IMR-90 (cell line): ENCODE measurements around the gene KLHL30. TPM values are rescaled to one million over a fixed set of nuclear protein-coding genes. Genes with fewer than 3 reads are reported as not detected.

Experiments
- ATAC-seq: fragments of 200-7000 bp; cut with Tn5 transposase; 2 replicates; pipeline ENCODE4 v1.9.1; 2020; ENCODE audit warnings: low read depth, mild to moderate bottlenecking, moderate library complexity
- BruUV-seq: library from RNA; stranded (reverse); fragments of 400-500 nt; replicated peaks from 2 replicates; lab custom pipeline; 2021; lab: Mats Ljungman, UMichigan
- CTCF ChIA-PET: fragments of 300-600 bp; formaldehyde crosslinking; extraction: SDS; loops from one replicate; lab custom pipeline; 2021; ENCODE audit warnings: antibody characterized with exemption; lab: Yijun Ruan, JAX
- POLR2A ChIA-PET: fragments of 300-600 bp; sonication (Branson Sonifier 250); formaldehyde crosslinking; loops from one replicate; lab custom pipeline; 2022; ENCODE audit warnings: antibody characterized with exemption; ENCODE audit not compliant: unreplicated experiment; lab: Charles Lee
- DNase-seq: peaks from one replicate; pipeline ENCODE4 v3.0.0; 2013
- H2AFZ ChIP-seq: replicated peaks from 2 replicates; pipeline ENCODE3; 2013; ENCODE audit warnings: low read length, mild to moderate bottlenecking; ENCODE audit not compliant: poor library complexity
- H2AK5ac ChIP-seq: 2 replicates; pipeline ENCODE4 v1.6.1; 2013; ENCODE audit warnings: low read depth, low read length, inconsistent platforms
- H2AK9ac ChIP-seq: replicated peaks from 2 replicates; pipeline ENCODE3; 2013; ENCODE audit warnings: mild to moderate bottlenecking, low read depth, low read length, moderate library complexity; ENCODE audit not compliant: poor library complexity
- H2BK120ac ChIP-seq: 2 replicates; pipeline ENCODE4 v1.6.1; 2013; ENCODE audit warnings: low read depth, low read length, inconsistent platforms
- H2BK15ac ChIP-seq: 3 replicates; pipeline ENCODE4 v1.6.1; 2013; ENCODE audit warnings: low read depth, low read length, inconsistent platforms
- H2BK20ac ChIP-seq: 2 replicates; pipeline ENCODE4 v1.6.1; 2013; ENCODE audit warnings: low read depth, mild to moderate bottlenecking, inconsistent platforms, low read length, moderate library complexity
- H2BK5ac ChIP-seq: 2 replicates; pipeline ENCODE4 v1.6.1; 2013; ENCODE audit warnings: mild to moderate bottlenecking, low read depth, low read length, inconsistent platforms; ENCODE audit not compliant: poor library complexity, severe bottlenecking
- H3K14ac ChIP-seq: replicated peaks from 2 replicates; pipeline ENCODE4 v1.6.1; 2013; ENCODE audit warnings: low read depth, low read length, inconsistent platforms
- H3K18ac ChIP-seq: 2 replicates; pipeline ENCODE4 v1.6.1; 2013; ENCODE audit warnings: low read depth, low read length, control low read depth
- H3K23ac ChIP-seq: 2 replicates; pipeline ENCODE4 v1.6.1; 2013; ENCODE audit warnings: low read depth, low read length, inconsistent platforms
- H3K27ac ChIP-seq: 2 replicates; pipeline ENCODE4 v1.5.1; 2013; ENCODE audit warnings: mild to moderate bottlenecking, control low read depth, low read length; ENCODE audit not compliant: insufficient read depth
- H3K27me3 ChIP-seq: 2 replicates; pipeline ENCODE4 v1.6.1; 2013; ENCODE audit warnings: low read length; ENCODE audit not compliant: control insufficient read depth, insufficient read depth
- H3K36me3 ChIP-seq: 2 replicates; pipeline ENCODE4 v1.6.1; 2013; ENCODE audit warnings: low read length, mixed read lengths; ENCODE audit not compliant: control insufficient read depth, insufficient read depth
- H3K4ac ChIP-seq: 2 replicates; pipeline ENCODE4 v1.6.1; 2013; ENCODE audit warnings: low read depth, low read length, inconsistent platforms
- H3K4me1 ChIP-seq: 2 replicates; pipeline ENCODE4 v1.6.1; 2013; ENCODE audit warnings: low read length, mixed read lengths; ENCODE audit not compliant: control insufficient read depth, insufficient read depth
- H3K4me2 ChIP-seq: 2 replicates; pipeline ENCODE4 v1.6.1; 2013; ENCODE audit warnings: low read depth, mild to moderate bottlenecking, control low read depth, low read length, moderate library complexity
- H3K4me3 ChIP-seq: 2 replicates; pipeline ENCODE4 v1.5.1; 2013; ENCODE audit warnings: low read depth, mild to moderate bottlenecking, control low read depth, low read length, moderate library complexity; ENCODE audit not compliant: insufficient read depth
- H3K56ac ChIP-seq: 2 replicates; pipeline ENCODE4 v1.6.1; 2013; ENCODE audit warnings: low read length, inconsistent platforms; ENCODE audit not compliant: insufficient read depth; ENCODE audit errors: extremely low read depth
- H3K79me1 ChIP-seq, 2 experiments: 2 replicates each; pipeline ENCODE4 v1.6.1; 2013; ENCODE audit warnings: low read length in 2 of 2, inconsistent platforms in 1 of 2, low read depth in 1 of 2
- H3K9ac ChIP-seq: 2 replicates; pipeline ENCODE4 v1.6.1; 2013; ENCODE audit warnings: low read depth, low read length, control low read depth
- H3K9me1 ChIP-seq: 2 replicates; pipeline ENCODE4 v1.6.1; 2013; ENCODE audit warnings: low read length, inconsistent platforms; ENCODE audit not compliant: insufficient read depth
- H3K9me3 ChIP-seq: 2 replicates; pipeline ENCODE4 v1.6.1; 2013; ENCODE audit warnings: low read length; ENCODE audit not compliant: control insufficient read depth, insufficient read depth
- H4K20me1 ChIP-seq: 2 replicates; pipeline ENCODE4 v1.6.1; 2013; ENCODE audit warnings: low read length, inconsistent platforms; ENCODE audit not compliant: insufficient read depth
- H4K5ac ChIP-seq: 2 replicates; pipeline ENCODE4 v1.6.1; 2013; ENCODE audit warnings: mild to moderate bottlenecking, low read depth, low read length, control low read depth
- H4K8ac ChIP-seq, 2 experiments: 2 replicates each; pipeline ENCODE4 v1.6.1; 2013; ENCODE audit warnings: low read depth in 2 of 2, low read length in 2 of 2, control low read depth in 1 of 2, inconsistent platforms in 1 of 2
- H4K91ac ChIP-seq: 2 replicates; pipeline ENCODE4 v1.6.1; 2013; ENCODE audit warnings: low read depth, low read length, inconsistent platforms; ENCODE audit not compliant: insufficient read depth
- BHLHE40 ChIP-seq: fragments of 150-350 bp; IDR thresholded peaks from 2 replicates; pipeline ENCODE4 v1.6.1; 2016; ENCODE audit warnings: mild to moderate bottlenecking, low read depth, low read length
- CEBPB ChIP-seq: IDR thresholded peaks from 2 replicates; pipeline ENCODE4 v1.6.1; 2012; ENCODE audit warnings: low read depth, low read length, improper control_type of control experiment
- CHD1 ChIP-seq: IDR thresholded peaks from 2 replicates; pipeline ENCODE4 v1.6.1; 2012; ENCODE audit warnings: low read depth, low read length, improper control_type of control experiment
- MAFK ChIP-seq: IDR thresholded peaks from 2 replicates; pipeline ENCODE4 v1.6.1; 2012; ENCODE audit warnings: low read depth, low read length, improper control_type of control experiment
- MAZ ChIP-seq: IDR thresholded peaks from 2 replicates; pipeline ENCODE4 v1.6.1; 2012; ENCODE audit warnings: low read depth, mild to moderate bottlenecking, low read length, improper control_type of control experiment, moderate library complexity, borderline replicate concordance
- MXI1 ChIP-seq: IDR thresholded peaks from 2 replicates; pipeline ENCODE4 v1.6.1; 2012; ENCODE audit warnings: low read depth, mild to moderate bottlenecking, low read length, moderate library complexity, borderline replicate concordance
- NFE2L2 ChIP-seq: fragments of 150-350 bp; IDR thresholded peaks from 2 replicates; pipeline ENCODE4 v1.6.1; 2016; ENCODE audit warnings: low read depth, mild to moderate bottlenecking, low read length
- RCOR1 ChIP-seq: IDR thresholded peaks from 2 replicates; pipeline ENCODE4 v1.6.1; 2012; ENCODE audit warnings: mild to moderate bottlenecking, low read length, improper control_type of control experiment; ENCODE audit not compliant: insufficient replicate concordance
- RFX5 ChIP-seq: IDR thresholded peaks from 2 replicates; pipeline ENCODE4 v1.8.0; 2012; ENCODE audit warnings: low read depth, mild to moderate bottlenecking, low read length, moderate library complexity
- SMC3 ChIP-seq: fragments of 150-350 bp; IDR thresholded peaks from 2 replicates; pipeline ENCODE4 v1.6.1; 2016; ENCODE audit warnings: low read depth, mild to moderate bottlenecking, antibody characterized with exemption, low read length, moderate library complexity
- WGBS, 2 experiments: methylation state at CpG; one replicate each; pipeline versions ENCODE4 v1.1.5 to v1.1.7; 2013; ENCODE audit warnings: missing lambda C conversion rate in 2 of 2; ENCODE audit not compliant: insufficient read length in 1 of 2; ENCODE audit errors: extremely low coverage in 2 of 2; 5-methylcytosine and 5-hydroxymethylcytosine counted together
- dilution Hi-C: fragments of 300-500 bp; cut with HindIII; formaldehyde crosslinking; loops from one replicate; pipeline ENCODE4 v1.14.3; 2018; ENCODE audit warnings: low sequenced_read_pairs; ENCODE audit not compliant: unreplicated experiment
- in situ Hi-C: fragments of 300-500 bp; cut with MboI; formaldehyde crosslinking; loops from 3 replicates; pipeline ENCODE4 v1.14.3; 2019; ENCODE audit warnings: low sequenced_read_pairs, inconsistent platforms, mixed read lengths
- intact Hi-C: fragments of 100-400 bp; cut with micrococcal nuclease; formaldehyde crosslinking; loops from 2 replicates; pipeline ENCODE4 v1.10.0; 2022
- polyA plus RNA-seq, 3 experiments: library from polyadenylated mRNA; depleted of rRNA; stranded (reverse); fragments of >200 nt; gene quantifications; 2 replicates each; pipeline ENCODE4 v1.2.3, GENCODE V29; 2012; ENCODE audit warnings: low replicate concordance in 1 of 3
- total RNA-seq: library from RNA; depleted of rRNA; stranded (reverse); fragments of >200 nt; gene quantifications from 2 replicates; pipeline ENCODE4 v1.2.3, GENCODE V29; 2012
- TF ChIP-seq, protein P1 (sequence below): fragments of 150-350 bp; IDR thresholded peaks from 2 replicates; pipeline ENCODE4 v1.6.1; 2016; ENCODE audit warnings: low read depth, mild to moderate bottlenecking, low read length, moderate library complexity, borderline replicate concordance
- TF ChIP-seq, protein P2 (sequence below): fragments of 150-350 bp; IDR thresholded peaks from 2 replicates; pipeline ENCODE4 v1.6.1; 2017; ENCODE audit warnings: mild to moderate bottlenecking, antibody characterized with exemption, low read length, low read depth

Gene KLHL30
- total and polyA plus RNA-seq, 2 of the 4 experiments (the other 2 are of a cell fraction): under 0.01 to 0.03 TPM

DNA sequence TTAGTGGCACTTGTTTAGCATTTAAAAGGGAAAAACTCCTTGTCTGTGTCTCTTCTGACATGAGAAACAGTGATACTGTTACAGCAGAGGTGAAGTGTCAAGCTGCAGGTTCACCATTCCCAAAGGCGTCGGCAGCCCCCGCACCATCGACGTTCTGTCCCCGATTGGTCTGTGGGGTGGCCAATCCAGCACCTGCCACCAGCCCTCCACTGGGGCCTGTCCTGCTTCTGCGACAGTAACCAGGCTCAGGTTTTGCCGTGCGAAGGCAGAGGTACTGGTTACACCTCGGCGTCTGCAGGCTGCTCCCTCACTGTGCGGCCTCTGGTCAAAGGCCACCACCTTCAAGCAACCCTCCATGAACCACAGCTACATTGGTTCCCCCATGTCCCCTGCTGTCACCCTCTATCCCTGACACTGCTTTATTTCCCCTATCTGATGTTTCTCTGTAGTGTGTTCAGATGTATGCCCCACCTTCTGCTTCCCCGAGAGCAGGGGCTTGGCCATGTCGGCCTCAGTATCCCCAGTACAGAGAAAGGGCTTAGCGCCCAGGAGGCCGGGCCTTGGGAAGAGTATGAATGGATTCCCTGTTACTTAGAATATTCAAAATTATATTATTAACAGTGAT is 46.9 kb upstream of the KLHL30 start:
- Histone ChIP-seq H3K4me3 (no peak overlapping the region), H2BK20ac (no peak overlapping the region), H3K4ac (no peak overlapping the region), H4K5ac (no peak overlapping the region), H3K36me3 (peaks cover 4% of the 10 kb centered on the region; the same call in 1 of the 2 replicates), H3K79me1 (no peaks in the 10 kb centered on the region), H3K23ac (no peak overlapping the region), H3K9me1 (no peaks in the 10 kb centered on the region), H2BK120ac (no peak overlapping the region), H3K4me2 (no peak overlapping the region), H3K27me3 (no peaks in the 10 kb centered on the region), H2BK15ac (no peak overlapping the region), H2AFZ (no peak overlapping the region), H3K27ac (no peak overlapping the region), H3K18ac (no peak overlapping the region), H2AK5ac (no peak overlapping the region), H4K91ac (no peak overlapping the region), H2BK5ac (no peak overlapping the region), H3K56ac (no peak overlapping the region), H4K20me1 (no peaks in the 10 kb centered on the region), H2AK9ac (no peak overlapping the region), H3K4me1 (no peaks in the 10 kb centered on the region), H4K8ac (no peak overlapping the region), H3K14ac (no peak overlapping the region), H3K9me3 (no peaks in the 10 kb centered on the region), H3K9ac (no peak overlapping the region)
- POLR2A ChIA-PET: no interaction called here
- CTCF ChIA-PET: no interaction called here
- no peak for ATAC-seq
- intact Hi-C loops (no loop called here), in situ Hi-C loops (no loop called here), dilution Hi-C loops (no loop called here)
- no TSS peak for BruUV-seq
- DNase-seq: no peak
- TF ChIP-seq MAZ: no peak
- no peak for TF ChIP-seq CEBPB
- TF ChIP-seq RFX5: no peak
- no peak for TF ChIP-seq MAFK
- TF ChIP-seq, protein P1, sequence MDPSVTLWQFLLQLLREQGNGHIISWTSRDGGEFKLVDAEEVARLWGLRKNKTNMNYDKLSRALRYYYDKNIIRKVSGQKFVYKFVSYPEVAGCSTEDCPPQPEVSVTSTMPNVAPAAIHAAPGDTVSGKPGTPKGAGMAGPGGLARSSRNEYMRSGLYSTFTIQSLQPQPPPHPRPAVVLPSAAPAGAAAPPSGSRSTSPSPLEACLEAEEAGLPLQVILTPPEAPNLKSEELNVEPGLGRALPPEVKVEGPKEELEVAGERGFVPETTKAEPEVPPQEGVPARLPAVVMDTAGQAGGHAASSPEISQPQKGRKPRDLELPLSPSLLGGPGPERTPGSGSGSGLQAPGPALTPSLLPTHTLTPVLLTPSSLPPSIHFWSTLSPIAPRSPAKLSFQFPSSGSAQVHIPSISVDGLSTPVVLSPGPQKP: no peak
- TF ChIP-seq BHLHE40: no peak
- no peak for TF ChIP-seq MXI1
- no peak for TF ChIP-seq SMC3
- TF ChIP-seq CHD1: no peak
- TF ChIP-seq NFE2L2: no peak
- TF ChIP-seq, protein P2, sequence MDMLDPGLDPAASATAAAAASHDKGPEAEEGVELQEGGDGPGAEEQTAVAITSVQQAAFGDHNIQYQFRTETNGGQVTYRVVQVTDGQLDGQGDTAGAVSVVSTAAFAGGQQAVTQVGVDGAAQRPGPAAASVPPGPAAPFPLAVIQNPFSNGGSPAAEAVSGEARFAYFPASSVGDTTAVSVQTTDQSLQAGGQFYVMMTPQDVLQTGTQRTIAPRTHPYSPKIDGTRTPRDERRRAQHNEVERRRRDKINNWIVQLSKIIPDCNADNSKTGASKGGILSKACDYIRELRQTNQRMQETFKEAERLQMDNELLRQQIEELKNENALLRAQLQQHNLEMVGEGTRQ: no peak
- TF ChIP-seq RCOR1: no peak
- whole genome bisulfite sequencing, 2 experiments: 96% methylated on average over 8 of the region's 16 CpGs; no CpG with 5 or more reads in 1 of the 2 experiments
